Measurements from ENCODE around the gene PTBP3.
"Not testable (repeated sequence)": the region's sequence is repeated elsewhere in the genome, so short reads cannot be mapped to it uniquely, and the experiment has no call there.

Gene PTBP3

GRCh38 chr9:112332977-112333638, at the start of gene PTBP3:
Gene PTBP3, minus strand, starts transcription at chr9:112333619. Its CDS starts 35,754 bp downstream, at chr9:112297865.
- DNase-seq (ENCODE audit: low read depth, low spot score): no peak

GRCh38 chr9:112382501-112383364, 49.3 kb upstream of the PTBP3 start:
- no peak for DNase-seq (ENCODE audit: low read depth, low spot score)

DNA sequence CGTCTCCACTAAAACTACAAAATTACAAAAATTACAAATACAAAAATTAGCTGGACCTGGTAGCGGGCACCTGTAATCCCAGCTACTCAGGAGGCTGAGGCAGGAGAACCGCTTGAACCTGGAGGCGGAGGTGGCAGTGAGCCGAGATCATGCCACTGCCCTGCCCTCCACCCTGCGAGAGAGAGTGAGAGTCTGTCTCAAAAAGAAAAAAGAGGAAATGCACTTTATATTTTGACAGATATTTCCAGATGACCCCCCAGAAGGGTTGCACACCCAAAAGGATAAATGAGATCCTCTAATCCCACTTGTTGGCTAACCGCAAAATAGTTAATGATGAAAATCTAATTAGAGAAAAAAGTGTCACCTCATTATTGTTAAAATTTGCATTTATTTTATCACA, 48.6 kb upstream of the PTBP3 start:
- DNase-seq (ENCODE audit: low read depth, low spot score): no peak

GRCh38 chr9:112380825-112381221, 47.4 kb upstream of the PTBP3 start:
- DNase-seq (ENCODE audit: low read depth, low spot score): no peak

- DNase-seq (ENCODE audit: low read depth, low spot score): no peak
Observed at GRCh38 chr9:112380102-112380824, 46.8 kb upstream of the PTBP3 start, which contains the start of gene HSDL2. Gene HSDL2, plus strand, starts transcription at chr9:112380108. Its CDS starts 56 bp downstream, at chr9:112380164.

DNA sequence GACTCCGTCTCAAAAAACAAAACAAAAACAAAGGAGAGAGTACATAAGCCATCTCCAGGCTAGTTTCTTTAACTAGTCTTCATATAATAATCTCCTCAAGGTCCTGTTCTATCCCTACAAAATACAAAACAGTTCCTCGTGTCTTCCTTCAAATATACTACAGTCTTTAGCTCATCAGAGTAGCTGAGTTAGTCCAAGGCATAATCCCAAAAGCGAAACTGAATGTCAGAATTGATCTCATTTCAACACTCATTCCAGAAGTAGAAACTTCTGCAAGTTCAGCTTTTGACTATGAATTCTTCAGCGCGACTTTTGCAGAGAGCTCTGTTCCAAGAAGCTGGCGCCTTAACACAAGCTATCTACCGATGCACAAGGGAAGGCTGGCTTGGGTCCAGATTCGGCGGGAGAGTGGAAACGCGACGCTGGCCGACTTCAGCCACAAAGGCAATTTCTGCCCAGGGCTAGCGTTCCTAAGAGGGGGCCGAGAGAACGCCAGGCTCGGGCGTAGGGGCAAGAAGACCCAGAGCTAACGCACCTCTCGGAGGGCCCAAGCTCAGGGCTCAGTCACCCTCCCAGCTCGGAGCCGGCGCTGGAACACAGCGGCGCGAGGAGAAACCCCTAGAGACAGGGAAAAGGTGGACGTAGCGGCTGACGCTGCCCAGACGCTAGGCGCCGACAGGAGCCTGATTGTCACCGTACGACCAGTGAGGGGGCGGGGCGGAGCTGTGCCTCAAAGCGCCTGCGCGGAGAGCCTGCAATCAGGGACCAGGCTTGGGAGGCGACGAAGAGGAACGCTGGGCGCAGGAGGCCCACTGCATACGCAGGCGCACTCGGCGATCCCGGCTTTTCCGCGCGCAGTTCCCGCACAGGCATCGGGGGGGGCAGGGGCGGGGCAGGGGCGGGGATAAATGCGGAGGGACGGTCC, 46.0 kb upstream of the PTBP3 start:
- DNase-seq (ENCODE audit: low read depth, low spot score): peak; percentile 96

DNA sequence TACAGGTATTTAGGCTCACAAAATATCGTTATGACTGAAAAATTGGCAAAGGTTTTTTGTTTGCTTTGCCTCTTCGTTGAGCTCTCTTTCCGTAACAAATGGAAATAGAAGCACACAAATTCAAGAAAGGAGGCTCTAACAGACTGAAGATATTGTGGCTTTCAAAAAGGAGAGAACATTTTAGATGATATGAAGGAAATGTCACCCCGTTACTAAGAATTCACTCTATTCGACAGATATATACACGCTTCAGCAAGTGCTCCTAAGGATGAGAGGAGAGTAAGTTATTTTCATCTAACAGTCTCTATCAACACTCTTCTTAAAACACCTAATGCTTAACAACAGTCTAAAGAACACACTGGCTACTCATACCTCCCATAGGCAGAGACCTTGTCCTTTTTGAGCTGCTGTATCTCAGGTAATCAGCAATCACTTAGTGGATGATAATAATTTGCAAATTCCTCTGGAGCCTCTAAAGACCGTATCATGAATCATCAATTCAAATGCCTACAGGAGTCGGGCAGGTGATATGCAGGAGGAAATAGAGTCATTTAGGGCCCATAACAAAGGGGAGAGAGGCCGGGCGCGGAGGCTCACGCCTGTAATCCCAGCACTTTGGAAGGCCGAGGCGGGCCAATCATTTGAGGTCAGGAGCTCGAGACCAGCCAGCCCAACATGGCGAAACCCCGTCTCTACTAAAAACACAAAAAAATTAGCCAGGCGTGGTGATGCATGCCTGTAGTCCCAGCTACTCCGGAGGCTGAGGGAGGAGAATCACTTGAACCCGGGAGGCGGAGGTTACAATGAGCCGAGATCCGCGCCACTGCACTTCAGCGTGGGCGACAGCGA, 45.1 kb upstream of the PTBP3 start:
- DNase-seq (ENCODE audit: low read depth, low spot score): no peak

GRCh38 chr9:112377684-112378327, 44.4 kb upstream of the PTBP3 start:
- no peak for DNase-seq (ENCODE audit: low read depth, low spot score)

GRCh38 chr9:112377087-112377486, 43.7 kb upstream of the PTBP3 start:
- DNase-seq (ENCODE audit: low read depth, low spot score): no peak

DNA sequence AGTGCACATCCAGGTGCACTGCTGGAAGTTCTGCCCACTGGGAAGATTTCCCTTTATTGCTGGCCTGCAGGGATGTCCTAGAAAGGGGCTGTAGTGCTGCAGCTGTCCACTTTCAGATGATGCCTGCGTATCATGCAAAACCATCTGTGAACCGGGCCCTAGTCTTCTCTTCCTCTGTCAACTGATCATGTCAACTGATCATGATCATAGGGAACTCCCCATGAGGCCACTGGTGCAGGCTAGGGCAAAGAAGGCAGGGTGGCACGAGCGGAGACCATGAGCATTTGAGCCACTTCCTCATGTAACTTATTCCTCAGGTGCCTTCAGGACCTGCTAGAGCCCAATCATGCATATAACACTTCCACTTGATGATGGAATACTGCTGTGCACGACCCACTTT, 41.9 kb upstream of the PTBP3 start:
- no peak for DNase-seq (ENCODE audit: low read depth, low spot score)

DNA sequence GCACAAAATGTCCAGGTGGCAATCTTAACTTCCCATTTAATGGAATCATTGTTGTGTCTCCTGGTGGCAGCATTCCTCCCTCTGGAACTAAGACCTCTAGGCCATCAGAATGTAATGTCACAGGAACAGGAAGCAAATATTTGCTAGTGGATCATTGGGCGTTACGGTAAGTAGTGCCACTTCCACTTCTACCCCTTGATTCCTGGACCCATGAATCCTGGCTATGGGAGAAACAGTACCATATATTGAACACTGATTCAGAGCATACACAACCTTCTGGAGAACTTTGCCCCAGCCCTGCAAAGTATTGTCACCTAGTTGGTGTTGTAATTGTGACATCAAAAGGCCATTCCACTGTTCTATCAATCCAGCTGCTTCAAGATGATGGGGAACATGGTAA, 40.8 kb upstream of the PTBP3 start:
- not testable (repeated sequence) for DNase-seq (ENCODE audit: low read depth, low spot score)

DNA sequence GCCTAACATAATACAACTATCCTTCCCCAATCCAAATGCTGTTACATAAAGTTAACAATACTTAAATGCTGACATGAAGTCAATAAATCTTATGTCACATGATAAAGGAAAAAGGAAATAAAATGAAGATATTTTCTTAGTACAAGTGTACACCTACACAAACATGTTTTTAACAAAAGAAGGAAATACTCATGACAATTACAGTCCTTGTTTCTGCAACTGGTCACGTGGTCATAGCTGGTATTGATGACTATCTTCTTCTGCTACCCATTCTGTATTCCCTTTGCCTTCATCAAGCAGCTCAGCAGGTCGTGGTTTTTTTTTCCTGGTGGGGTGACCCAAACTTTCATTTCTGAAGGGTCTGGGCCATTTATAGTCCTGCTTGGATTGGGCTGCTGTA, 40.2 kb upstream of the PTBP3 start:
- DNase-seq (ENCODE audit: low read depth, low spot score): not testable (repeated sequence)

GRCh38 chr9:112371060-112371459, 37.6 kb upstream of the PTBP3 start:
- no peak for DNase-seq (ENCODE audit: low read depth, low spot score)

- no peak for DNase-seq (ENCODE audit: low read depth, low spot score)
Observed at GRCh38 chr9:112369817-112370216, 36.4 kb upstream of the PTBP3 start.

DNA sequence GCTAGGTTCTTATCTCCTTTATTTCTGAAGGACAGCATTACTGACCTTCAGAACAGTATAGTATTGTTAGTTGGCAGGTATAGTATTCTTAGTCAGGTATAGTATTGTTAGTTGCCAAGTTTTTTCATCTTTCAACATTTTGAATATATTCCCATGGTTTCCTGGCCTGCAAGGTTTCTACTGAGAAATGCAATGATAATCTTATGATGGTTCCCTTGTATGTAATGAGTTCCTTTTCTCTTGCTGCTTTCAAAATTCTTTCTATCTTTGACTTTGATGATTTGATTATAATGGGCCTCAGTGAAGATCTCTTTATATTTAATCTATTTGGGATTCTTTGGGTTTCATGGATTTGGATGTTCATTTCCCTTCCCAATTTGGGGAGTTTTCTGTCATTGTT, 34.0 kb upstream of the PTBP3 start:
- no peak for DNase-seq (ENCODE audit: low read depth, low spot score)

DNA sequence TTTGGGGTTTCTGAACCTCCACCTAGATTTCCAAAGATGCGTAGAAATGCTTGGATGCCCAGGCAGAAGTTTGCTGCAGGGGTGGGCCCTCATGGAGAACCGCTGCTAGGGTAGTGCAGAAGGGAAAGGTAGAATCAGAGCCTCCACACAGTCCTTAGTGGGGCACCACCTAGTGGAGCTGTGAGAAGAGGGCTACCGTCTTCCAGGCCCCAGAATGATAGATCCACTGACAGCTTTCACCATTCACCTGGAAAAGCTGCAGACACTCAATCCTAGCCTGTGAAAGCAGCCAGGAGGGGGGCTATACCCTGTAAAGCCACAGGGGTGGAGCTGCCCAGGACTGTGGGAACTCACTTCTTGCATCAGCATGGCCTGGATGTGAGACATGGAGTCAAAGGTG, 33.2 kb upstream of the PTBP3 start:
- DNase-seq (ENCODE audit: low read depth, low spot score): no peak

GRCh38 chr9:112365257-112365656, 31.8 kb upstream of the PTBP3 start:
- not testable (repeated sequence) for DNase-seq (ENCODE audit: low read depth, low spot score)

- no peak for DNase-seq (ENCODE audit: low read depth, low spot score)
Observed at GRCh38 chr9:112364761-112365160, 31.3 kb upstream of the PTBP3 start.

DNA sequence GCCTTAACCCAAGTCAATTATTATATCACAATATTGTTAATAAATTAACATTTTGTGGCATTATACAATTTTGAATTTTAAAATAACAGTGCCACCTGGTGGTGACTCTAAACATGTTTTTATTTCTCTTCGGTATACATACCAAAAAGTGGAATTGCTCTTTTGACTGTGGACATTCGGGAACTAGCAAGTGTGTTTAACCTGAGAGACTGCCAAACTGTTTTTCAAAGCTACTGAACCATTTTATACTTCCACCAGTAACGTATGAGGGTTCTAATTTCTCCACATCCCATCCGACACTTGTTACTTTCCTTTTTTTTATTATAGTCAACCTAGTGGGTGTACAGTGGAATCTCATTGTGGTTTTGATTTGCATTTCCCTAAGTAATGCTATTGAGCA, 28.2 kb upstream of the PTBP3 start:
- no peak for DNase-seq (ENCODE audit: low read depth, low spot score)
